OCI-LY7 (cell line): ENCODE data around the gene KLLN.

Experiments
- EZH2phosphoT487 ChIP-seq: fragments of 200-600 bp; sonication (generic); IDR thresholded peaks from 2 replicates; pipeline ENCODE4 v1.6.1; 2018; ENCODE audit warnings: low read depth, borderline replicate concordance, mild to moderate bottlenecking, mixed run types, antibody characterized with exemption, low read length, moderate library complexity, mixed read lengths
- TF ChIP-seq, protein P1 (sequence below): fragments of 200-600 bp; sonication (generic); conservative IDR thresholded peaks from 2 replicates; pipeline ENCODE4 v1.5.1; 2014; ENCODE audit warnings: mild to moderate bottlenecking, antibody characterized with exemption, low read length, moderate library complexity, mixed read lengths

DNA sequence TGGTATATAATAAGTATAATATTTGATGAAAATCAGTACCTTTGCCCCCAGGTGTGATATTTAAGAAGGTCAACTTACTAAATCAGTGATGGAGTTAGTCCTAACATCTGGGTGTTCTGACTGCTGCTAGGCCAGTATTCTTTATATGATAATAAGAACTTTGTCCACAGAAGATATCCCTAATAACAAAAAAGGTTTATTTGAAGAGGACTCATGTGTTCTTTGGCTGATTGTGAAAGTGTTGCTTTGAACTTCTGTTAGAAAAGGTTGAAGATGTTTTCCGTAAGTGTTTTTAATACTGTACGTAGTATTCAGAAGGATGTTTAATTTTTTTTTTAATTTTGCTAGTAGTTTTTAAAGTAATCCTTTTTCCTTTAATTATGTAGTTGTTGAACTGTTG, 10.3 kb upstream of the KLLN start:
- TF ChIP-seq, protein P1, sequence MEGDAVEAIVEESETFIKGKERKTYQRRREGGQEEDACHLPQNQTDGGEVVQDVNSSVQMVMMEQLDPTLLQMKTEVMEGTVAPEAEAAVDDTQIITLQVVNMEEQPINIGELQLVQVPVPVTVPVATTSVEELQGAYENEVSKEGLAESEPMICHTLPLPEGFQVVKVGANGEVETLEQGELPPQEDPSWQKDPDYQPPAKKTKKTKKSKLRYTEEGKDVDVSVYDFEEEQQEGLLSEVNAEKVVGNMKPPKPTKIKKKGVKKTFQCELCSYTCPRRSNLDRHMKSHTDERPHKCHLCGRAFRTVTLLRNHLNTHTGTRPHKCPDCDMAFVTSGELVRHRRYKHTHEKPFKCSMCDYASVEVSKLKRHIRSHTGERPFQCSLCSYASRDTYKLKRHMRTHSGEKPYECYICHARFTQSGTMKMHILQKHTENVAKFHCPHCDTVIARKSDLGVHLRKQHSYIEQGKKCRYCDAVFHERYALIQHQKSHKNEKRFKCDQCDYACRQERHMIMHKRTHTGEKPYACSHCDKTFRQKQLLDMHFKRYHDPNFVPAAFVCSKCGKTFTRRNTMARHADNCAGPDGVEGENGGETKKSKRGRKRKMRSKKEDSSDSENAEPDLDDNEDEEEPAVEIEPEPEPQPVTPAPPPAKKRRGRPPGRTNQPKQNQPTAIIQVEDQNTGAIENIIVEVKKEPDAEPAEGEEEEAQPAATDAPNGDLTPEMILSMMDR, result no peak
- TF ChIP-seq EZH2phosphoT487, result no peak
